ENCODE measurements around the gene INPP5E.

The INPP5E gene, protein sequence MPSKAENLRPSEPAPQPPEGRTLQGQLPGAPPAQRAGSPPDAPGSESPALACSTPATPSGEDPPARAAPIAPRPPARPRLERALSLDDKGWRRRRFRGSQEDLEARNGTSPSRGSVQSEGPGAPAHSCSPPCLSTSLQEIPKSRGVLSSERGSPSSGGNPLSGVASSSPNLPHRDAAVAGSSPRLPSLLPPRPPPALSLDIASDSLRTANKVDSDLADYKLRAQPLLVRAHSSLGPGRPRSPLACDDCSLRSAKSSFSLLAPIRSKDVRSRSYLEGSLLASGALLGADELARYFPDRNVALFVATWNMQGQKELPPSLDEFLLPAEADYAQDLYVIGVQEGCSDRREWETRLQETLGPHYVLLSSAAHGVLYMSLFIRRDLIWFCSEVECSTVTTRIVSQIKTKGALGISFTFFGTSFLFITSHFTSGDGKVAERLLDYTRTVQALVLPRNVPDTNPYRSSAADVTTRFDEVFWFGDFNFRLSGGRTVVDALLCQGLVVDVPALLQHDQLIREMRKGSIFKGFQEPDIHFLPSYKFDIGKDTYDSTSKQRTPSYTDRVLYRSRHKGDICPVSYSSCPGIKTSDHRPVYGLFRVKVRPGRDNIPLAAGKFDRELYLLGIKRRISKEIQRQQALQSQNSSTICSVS

GRCh38 chr9:136439481-136440408, at the start of gene INPP5E:
TSS of gene INPP5E (minus strand) at chr9:136439845. CDS start at chr9:136439419, 426 bp downstream.
- DNase-seq (ENCODE audit: low read depth, low spot score): peak; percentile 63

DNA sequence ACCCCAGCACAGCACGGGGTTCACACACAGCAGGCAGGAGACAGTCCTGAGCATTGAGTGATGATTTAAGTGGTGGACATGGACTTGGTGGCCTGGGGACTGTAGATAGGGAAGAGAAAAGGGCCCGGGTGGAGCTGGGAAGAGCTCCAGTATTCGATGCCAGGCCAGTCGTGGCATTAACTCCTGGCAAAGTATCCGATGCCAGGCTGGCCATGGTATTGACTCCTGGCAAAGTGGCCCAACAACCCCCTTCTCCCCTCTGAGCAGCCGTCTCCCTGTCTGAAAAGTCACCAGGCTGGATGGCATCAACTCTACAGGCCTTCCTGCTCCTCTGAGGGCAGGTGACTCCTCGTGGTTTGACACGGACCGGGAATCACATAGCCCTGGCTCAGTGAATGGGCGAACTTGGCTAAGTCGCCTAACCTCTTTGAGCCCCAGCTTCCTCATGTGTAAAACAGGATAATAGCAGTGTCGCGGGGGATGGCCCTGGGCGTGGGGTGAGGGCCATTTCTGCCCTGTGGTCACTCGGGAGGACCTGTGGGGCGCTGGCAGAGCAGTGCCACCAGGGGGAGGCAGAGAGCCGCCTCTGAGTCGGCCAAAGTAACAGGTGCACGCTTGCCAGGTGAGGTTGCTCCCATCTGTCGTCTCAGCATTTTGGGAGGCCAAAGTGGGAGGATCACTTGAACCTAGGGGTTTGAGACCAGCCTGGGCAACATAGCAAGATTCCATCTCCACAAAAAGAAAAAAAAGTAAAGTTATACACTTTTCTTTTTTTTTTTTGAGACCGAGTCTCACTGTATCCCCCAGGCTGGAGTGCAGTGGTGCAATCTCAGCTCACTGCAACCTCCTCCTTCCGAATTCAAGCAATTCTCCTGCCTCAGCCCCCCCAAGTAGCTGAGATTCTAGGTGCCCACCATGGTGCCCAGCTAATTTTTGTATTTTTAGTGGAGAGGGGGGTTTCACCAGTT, 48.9 kb upstream of the INPP5E start:
- DNase-seq (ENCODE audit: low read depth, low spot score): peak; percentile 49

DNA sequence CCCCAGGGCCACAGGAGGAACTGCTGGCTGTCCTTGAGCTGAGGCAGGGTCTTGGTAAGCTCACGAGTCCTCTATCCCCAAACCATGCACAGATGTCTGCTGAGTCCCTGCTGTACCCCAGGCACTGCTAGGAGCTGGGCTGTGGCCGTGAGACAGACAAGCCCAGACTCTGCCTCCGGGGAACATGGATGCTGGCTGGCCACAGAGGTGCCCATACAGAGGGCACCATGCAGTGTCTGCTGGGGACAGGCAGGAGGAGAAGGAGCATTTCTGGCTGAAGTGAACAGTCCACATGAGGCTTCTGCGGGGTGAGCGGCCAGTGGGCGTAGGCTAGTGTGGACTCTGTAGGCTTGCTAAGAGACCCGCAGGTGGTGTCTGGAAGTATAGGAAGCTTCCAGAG, 48.0 kb upstream of the INPP5E start:
- no peak for DNase-seq (ENCODE audit: low read depth, low spot score)

DNA sequence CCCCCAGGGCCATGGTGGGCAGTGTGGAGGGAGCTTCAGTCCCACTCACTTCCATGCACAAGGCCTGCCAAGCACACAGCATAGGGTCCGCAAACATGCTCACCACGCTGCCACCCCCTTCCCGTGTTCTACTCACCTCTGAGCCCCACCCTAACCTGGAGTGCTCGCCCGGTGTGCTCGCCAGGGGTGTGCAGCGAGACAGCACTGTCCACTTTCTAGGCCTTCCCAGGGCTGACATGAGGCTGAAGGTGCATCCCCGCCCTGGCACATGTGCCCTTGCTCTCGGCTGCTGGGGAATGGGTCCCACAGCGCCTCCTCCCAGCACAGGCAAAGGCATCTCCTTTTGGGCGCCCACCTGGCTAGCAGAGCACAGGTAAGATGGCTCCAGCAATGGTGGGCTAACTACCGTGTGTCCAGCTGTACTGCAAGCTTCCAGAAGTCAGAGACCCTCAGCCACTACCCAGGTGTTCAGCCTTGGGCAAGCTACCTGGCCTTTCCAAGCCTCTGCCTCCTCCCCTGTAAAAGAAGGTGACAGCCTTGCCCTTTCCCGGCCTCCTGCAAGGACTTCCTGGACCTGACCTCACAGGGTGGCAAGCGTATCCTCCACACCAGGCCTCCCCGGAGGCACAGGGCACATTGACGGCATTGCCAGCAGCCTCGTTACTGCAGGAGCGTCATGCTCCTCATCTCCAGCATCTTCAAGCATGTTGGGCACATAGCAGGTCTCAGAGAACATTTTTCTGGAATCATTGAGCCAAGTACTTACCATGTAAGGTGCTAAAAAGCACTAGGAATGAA, 47.4 kb upstream of the INPP5E start:
- DNase-seq (ENCODE audit: low read depth, low spot score): no peak

GRCh38 chr9:136486131-136486530, 46.5 kb upstream of the INPP5E start:
- DNase-seq (ENCODE audit: low read depth, low spot score): no peak

DNA sequence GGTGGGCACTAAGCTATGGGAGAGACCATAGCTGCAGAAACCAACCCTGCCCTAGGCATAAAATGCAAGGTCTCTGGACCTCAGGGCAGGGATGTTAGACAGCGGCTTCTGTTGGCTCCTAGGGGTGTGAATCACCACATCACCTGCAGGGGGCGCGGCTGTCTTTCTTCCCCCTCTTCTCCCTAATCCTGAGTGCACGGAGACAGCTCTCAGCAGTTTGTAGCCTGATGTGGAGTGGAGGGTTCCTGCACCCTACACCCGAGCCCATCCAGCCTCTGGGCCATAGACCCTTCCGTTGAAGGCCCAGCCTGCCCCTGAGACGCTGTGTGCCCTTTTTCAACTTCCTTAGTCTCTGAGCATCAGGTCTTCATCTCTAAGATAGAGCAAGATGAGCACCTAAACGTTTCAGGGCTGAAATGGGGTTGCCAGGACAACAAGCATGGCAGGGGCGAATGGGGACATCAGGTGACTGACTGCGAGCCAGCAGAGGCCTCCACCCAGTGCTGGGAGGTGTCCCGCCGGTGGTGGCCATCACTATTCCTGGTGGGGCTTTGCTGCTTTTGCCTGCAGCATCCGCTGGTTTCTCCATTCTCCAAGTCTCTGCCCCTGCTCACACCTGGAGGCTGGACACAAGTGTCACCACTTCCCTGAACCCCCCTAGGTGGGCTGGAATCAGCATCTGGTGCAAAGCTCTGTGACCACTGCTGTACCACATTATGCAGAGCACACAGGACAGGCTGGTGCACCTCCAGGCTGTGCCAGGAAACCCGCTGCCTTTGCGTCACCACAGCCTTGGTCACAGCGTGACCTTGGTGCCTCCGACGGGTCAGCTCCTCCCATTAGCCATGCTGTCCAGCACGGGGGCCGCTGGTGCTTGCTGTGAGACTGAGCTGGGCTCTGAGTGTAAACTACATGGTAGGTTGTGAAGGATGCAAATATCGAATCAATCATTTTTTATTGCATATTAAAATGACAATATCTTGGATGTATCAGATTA, 45.7 kb upstream of the INPP5E start:
- peak; percentile 71 for DNase-seq (ENCODE audit: low read depth, low spot score)

DNA sequence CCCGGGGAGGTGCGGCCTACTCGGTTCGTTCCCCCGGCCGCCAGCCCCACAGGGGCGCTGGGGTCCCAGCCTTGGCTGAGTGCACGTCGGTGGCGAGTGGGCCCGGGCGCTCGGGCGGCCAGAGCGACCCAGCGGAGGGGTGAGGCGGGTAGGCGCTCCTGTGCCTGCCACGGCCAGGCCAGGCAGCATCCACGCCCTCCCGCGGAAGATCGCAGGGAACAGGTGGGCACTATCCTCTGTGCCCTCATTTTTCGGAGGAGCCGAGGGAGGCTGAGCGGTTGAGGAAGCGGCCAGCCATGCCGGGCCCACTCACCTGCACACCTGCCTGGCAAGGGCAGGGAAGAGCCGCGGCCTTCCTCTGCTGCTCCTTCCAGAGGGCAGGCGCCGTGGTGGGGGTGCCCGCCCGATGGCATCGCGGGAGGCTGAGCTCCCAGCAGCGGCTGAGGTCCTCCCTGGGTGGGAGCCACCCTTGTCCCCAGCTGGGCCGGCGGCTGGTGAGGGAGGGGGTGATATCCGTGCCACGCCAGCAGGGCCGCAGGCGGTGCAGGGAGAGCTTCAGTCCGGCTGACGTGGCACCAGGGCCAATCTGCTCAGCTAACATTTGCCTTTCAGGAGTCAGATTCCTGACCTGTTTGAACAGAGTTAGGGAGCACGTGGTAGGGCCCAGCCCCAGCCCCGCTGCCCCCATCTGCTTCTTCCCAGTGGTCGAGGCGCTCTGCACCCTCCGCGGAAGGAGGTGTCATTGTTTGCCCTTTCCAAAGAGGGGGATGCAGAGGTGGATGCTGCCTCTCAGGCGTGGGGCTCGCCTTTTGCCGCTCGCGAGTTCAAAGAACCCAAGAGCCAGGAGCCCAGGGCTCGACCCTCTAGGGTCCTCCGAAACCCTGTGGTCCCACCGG, 44.8 kb upstream of the INPP5E start:
- no peak for DNase-seq (ENCODE audit: low read depth, low spot score)

DNA sequence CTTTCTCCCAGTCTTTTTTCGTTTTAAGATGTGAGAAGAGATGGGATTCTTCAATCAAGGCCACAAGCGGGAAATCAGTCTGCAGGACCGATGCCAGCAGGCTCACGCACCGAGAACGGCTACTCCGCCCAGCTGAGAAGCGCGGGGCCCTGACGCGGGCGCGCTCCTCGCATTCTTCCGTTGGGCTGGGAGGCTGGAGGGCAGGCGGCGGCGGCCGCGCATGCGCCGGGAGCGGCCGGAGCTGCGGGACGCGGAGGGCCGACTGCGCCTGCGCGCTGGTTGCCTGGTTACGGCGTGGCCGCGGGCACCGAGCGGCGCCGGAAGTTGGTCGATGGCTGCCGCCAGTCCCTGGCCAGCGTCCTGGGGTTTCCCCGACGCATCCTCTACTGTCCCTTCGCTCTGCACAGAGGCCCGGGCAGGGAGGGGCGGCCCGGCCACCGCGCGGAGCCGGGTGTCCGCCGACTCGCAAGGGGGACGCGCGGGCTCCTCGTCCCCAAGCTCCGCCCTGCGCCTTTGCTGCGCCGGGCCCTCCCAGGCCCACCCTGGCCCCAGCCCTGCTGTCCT, 44.0 kb upstream of the INPP5E start:
- peak; percentile 87 for DNase-seq (ENCODE audit: low read depth, low spot score)

DNA sequence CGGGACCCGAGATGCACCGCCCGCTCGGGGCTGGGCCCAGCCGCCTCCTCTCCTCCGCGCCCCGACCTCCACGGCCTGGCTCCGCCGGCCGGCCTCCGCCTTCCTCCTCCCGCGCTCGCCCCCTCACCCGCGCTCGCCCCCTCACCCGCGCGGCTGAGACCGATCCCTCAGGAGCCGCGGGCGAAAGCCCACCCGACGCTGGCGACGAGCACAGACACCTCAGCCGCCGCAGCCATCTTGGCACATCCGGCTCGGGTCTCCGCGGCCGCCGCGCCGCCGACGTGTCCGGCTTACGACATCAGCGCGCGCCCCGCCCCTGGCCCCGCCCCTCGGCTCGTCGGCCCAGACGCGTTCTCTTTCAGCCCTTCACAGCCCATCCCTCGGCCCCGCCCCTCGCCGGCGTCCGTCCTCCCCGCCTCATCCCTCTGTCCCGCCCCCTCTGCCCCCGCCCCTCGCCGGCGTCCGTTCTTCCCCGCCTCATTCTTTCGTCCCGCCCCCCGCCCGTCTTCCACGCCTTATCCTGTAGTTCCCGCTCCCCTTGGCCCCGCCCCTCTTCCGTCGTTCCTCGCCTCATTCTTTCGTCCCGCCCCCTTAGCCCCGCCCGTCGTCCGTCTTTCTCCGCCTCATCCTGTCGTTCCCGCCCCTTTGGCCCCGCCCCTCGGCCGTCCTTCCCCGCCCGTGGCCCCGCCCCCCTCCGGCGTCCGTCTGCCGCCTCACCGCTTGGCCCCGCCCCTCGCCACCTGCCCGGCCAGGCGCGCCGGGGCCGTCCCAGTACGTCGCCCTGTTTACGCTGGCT, 43.3 kb upstream of the INPP5E start, which contains the start of gene SEC16A:
Gene SEC16A (minus strand): TSS at position 248 of the 796 bp plus-strand sequence. CDS start 5,425 bp downstream, outside the sequence.
- DNase-seq (ENCODE audit: low read depth, low spot score): peak; percentile 96

GRCh38 chr9:136482046-136482792, 42.6 kb upstream of the INPP5E start:
- DNase-seq (ENCODE audit: low read depth, low spot score): no peak

DNA sequence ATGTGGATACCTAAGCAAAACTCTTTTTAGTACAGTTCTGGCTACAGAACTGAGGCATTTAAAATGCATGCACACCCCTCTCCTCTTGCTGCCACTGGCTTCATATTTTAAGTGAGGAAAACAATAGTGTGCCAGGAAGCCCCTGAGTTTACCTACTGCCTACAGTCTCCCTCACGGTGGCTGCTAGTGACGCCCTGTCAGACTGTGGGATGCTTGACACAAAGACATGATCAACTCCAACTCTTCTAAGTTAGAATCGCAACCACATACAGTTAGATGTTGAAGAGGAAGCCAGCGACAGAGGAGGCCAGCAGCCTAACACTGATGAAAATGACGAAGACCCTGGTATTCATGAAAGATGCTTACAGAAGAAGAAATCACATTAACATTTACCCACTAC, 41.9 kb upstream of the INPP5E start:
- no peak for DNase-seq (ENCODE audit: low read depth, low spot score)

DNA sequence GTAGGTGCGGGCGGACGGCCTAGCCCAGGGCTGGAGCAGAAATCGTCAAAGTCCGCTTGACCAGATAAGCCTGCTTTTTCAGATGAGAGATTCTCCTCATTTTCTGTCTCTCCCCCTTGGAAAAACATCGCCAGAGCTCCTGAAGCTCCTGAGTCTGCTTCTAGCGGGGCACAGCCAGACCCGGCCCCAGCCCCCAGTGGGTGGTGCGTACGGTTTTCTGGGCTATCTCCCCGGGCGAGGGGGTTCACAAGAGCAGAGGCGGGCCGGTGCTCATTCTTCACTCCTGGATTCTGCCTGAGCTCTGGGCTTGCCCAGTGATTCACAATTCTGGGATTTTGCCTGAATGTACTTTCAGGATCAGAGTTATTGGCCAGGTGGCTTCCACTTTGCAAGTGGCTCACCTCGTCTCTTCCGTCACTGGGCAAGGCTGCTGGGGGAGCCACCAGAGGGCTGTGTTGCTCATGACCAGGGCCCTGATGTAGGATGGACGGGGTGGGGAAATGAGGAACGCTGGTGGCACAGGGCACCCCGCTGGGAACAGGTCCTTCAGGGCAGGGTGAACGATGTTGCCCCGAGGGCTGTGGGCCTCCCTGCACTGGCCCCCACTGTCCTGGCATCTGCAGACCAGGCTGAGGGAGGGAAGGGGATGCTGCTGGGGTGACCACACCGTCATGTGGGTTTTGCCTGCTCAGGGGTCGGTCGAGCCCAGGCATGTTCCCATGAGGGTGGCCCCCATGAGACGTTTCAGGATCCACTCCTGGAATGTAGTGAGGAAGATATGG, 36.9 kb upstream of the INPP5E start:
- DNase-seq (ENCODE audit: low read depth, low spot score): no peak

- no peak for DNase-seq (ENCODE audit: low read depth, low spot score)
Measured at GRCh38 chr9:136474974-136475865, 35.6 kb upstream of the INPP5E start.

All from activated CD4-positive, CD25-positive, alpha-beta regulatory T cell treated with anti-CD3 and anti-CD28 coated beads, Interleukin-2, amount 50 U/mL, for 16 hours (primary cell).